Activated T-helper 2 cell treated with anti-CD3 and anti-CD28 coated beads, Interferon-gamma antibody, Interleukin-2, Interleukin-4, amounts not matched to agents 10 μg/mL and 5 μg/mL and 100 μg/mL, durations not matched to agents 14 hours and 24 hours and 36 hours (primary cell): Measurements from ENCODE around the gene CSTA. TPM values are rescaled to one million over a fixed set of nuclear protein-coding genes. Genes with fewer than 3 reads are reported as not detected.
"Not testable (repeated sequence)": the region's sequence is repeated elsewhere in the genome, so short reads cannot be mapped to it uniquely, and the experiment has no call there.

Source experiments
- DNase-seq: peaks from one replicate; pipeline ENCODE4 v3.0.0; 2021; ENCODE audit warnings: low spot score
- H3K27ac Mint-ChIP-seq: one replicate; pipeline ENCODE4 v1.8.0; 2021; ENCODE audit warnings: mixed read lengths
- H3K27me3 Mint-ChIP-seq: one replicate; pipeline ENCODE4 v1.8.0; 2021; ENCODE audit warnings: low read depth, mixed read lengths
- H3K36me3 Mint-ChIP-seq: one replicate; pipeline ENCODE4 v1.8.0; 2021; ENCODE audit warnings: low read depth, mixed read lengths
- H3K4me1 Mint-ChIP-seq: one replicate; pipeline ENCODE4 v1.8.0; 2021; ENCODE audit warnings: low read depth, mixed read lengths
- H3K4me3 Mint-ChIP-seq: one replicate; pipeline ENCODE4 v1.8.0; 2021; ENCODE audit warnings: low read depth, mild to moderate bottlenecking, moderate library complexity, mixed read lengths
- H3K9me3 Mint-ChIP-seq: one replicate; pipeline ENCODE4 v1.8.0; 2021; ENCODE audit warnings: mixed read lengths
- intact Hi-C: fragments of 100-400 bp; cut with micrococcal nuclease; formaldehyde crosslinking; loops from one replicate; pipeline ENCODE4 v1.15.1; 2023
- total RNA-seq: library from RNA; stranded (reverse); gene quantifications from 2 replicates; pipeline ENCODE4 v1.2.3, GENCODE V29; 2022

The CSTA gene
- total RNA-seq, 1 donor from 2014 or later = not detected

GRCh38 chr3:122365073-122365472 lies 40.0 kb downstream of the CSTA start:
- peak overlapping the region; percentile 92 for H3K27ac Mint-ChIP-seq
- intact Hi-C loops = loop anchor here (1.0 to 10.0 kb wide), 9 partner anchors 19 to 818 kb away; partner anchors contain the start of gene FAM162A
- H3K27me3 Mint-ChIP-seq = no peaks in the 10 kb centered on the region
- H3K36me3 Mint-ChIP-seq = peaks cover 68% of the 10 kb centered on the region
- peaks cover 41% of the 10 kb centered on the region for H3K4me1 Mint-ChIP-seq
- peak overlapping the region; percentile 14 for H3K4me3 Mint-ChIP-seq
- no peak for DNase-seq
- no peaks in the 10 kb centered on the region for H3K9me3 Mint-ChIP-seq

- not testable (repeated sequence) for H3K4me3 Mint-ChIP-seq, DNase-seq, H3K27me3 Mint-ChIP-seq, H3K9me3 Mint-ChIP-seq
- H3K27ac Mint-ChIP-seq = peak overlapping the region; percentile 92
- H3K36me3 Mint-ChIP-seq = peaks cover 65% of the 10 kb centered on the region
- intact Hi-C loops = loop anchor here (1.0 to 10.0 kb wide), 9 partner anchors 19 to 819 kb away; partner anchors contain the start of gene FAM162A
- peaks cover 41% of the 10 kb centered on the region for H3K4me1 Mint-ChIP-seq
These were observed 40.7 kb downstream of the CSTA start for GRCh38 chr3:122365582-122366378.

- Mint-ChIP-seq H3K4me3 (no peak overlapping the region), H3K27ac (peak overlapping the region; percentile 63), H3K36me3 (peaks cover 67% of the 10 kb centered on the region), H3K9me3 (no peaks in the 10 kb centered on the region), H3K27me3 (no peaks in the 10 kb centered on the region), H3K4me1 (peaks cover 41% of the 10 kb centered on the region)
- intact Hi-C loops = loop anchor here (5.0 to 10.0 kb wide), 2 partner anchors 352 to 629 kb away; no protein-coding TSS in a partner anchor
- DNase-seq = no peak
These were observed 41.3 kb downstream of the CSTA start for GRCh38 chr3:122366379-122366749.

- Mint-ChIP-seq H3K36me3 (peaks cover 40% of the 10 kb centered on the region), H3K4me3 (no peak overlapping the region), H3K27me3 (no peaks in the 10 kb centered on the region), H3K9me3 (peaks cover 4% of the 10 kb centered on the region), H3K4me1 (peaks cover 19% of the 10 kb centered on the region), H3K27ac (no peak overlapping the region)
- DNase-seq = no peak
- intact Hi-C loops = no loop called here
These were observed 49.0 kb downstream of the CSTA start for GRCh38 chr3:122374034-122374433.

- DNase-seq = no peak
- Mint-ChIP-seq H3K36me3 (peaks cover 39% of the 10 kb centered on the region), H3K27me3 (no peaks in the 10 kb centered on the region), H3K27ac (peak overlapping the region; percentile 33), H3K4me3 (no peak overlapping the region), H3K4me1 (peaks cover 40% of the 10 kb centered on the region), H3K9me3 (peaks cover 4% of the 10 kb centered on the region)
- intact Hi-C loops = no loop called here
These were observed 52.9 kb downstream of the CSTA start for GRCh38 chr3:122377975-122378374.

- Mint-ChIP-seq H3K4me3 (peak within 1 kb of the TSS; percentile 90), H3K27ac (peak within 1 kb of the TSS; percentile 94), H3K36me3 (peaks cover 38% of the 10 kb centered on the region), H3K4me1 (peaks cover 63% of the 10 kb centered on the region), H3K9me3 (no peaks in the 10 kb centered on the region), H3K27me3 (no peaks in the 10 kb centered on the region)
- peak; percentile 81 for DNase-seq
- intact Hi-C loops = loop anchor here (1.0 to 10.0 kb wide), 6 partner anchors 33 to 1204 kb away; partner anchors contain the start of genes EAF2, GOLGB1, HACD2 and HSPBAP1
These were observed 58.0 kb downstream of the CSTA start, which contains the start of gene MIX23 for GRCh38 chr3:122382888-122383666. Gene MIX23 (minus strand): TSS chr3:122383231. CDS start chr3:122383224, 7 bp downstream.

- Mint-ChIP-seq H3K4me1 (peaks cover 62% of the 10 kb centered on the region), H3K27ac (peak within 1 kb of the TSS; percentile 94), H3K9me3 (no peaks in the 10 kb centered on the region), H3K36me3 (peaks cover 39% of the 10 kb centered on the region), H3K27me3 (no peaks in the 10 kb centered on the region), H3K4me3 (peak within 1 kb of the TSS; percentile 90)
- intact Hi-C loops = loop anchor here (1.0 to 10.0 kb wide), 8 partner anchors 19 to 1203 kb away; partner anchors contain the start of genes EAF2, GOLGB1, HACD2 and HSPBAP1
- DNase-seq = peak; percentile 92
These were observed 59.0 kb downstream of the CSTA start, which contains the start of gene FAM162A for GRCh38 chr3:122383771-122384697. Gene FAM162A (plus strand): TSS chr3:122384182. CDS start chr3:122384266, 84 bp downstream.

- peaks cover 30% of the 10 kb centered on the region for H3K36me3 Mint-ChIP-seq
- no peak overlapping the region for H3K27ac Mint-ChIP-seq
- intact Hi-C loops = loop anchor here (10.0 kb wide), 1 partner anchor 553 kb away; the partner anchor contains the start of genes EAF2 and IQCB1
- H3K27me3 Mint-ChIP-seq = no peaks in the 10 kb centered on the region
- peak overlapping the region; percentile 5 for H3K4me3 Mint-ChIP-seq
- DNase-seq = no peak
- H3K4me1 Mint-ChIP-seq = peaks cover 43% of the 10 kb centered on the region
- no peaks in the 10 kb centered on the region for H3K9me3 Mint-ChIP-seq
These were observed 62.7 kb downstream of the CSTA start for GRCh38 chr3:122387709-122388108.

- Mint-ChIP-seq H3K4me1 (peaks cover 49% of the 10 kb centered on the region), H3K4me3 (no peak overlapping the region), H3K27me3 (no peaks in the 10 kb centered on the region), H3K36me3 (peaks cover 39% of the 10 kb centered on the region), H3K27ac (no peak overlapping the region), H3K9me3 (no peaks in the 10 kb centered on the region)
- intact Hi-C loops = loop anchor here (10.0 kb wide), 1 partner anchor 554 kb away; the partner anchor contains the start of genes EAF2 and IQCB1
- DNase-seq = no peak
These were observed 64.1 kb downstream of the CSTA start for GRCh38 chr3:122389197-122389596.

- H3K27ac Mint-ChIP-seq = no peak overlapping the region
- H3K36me3 Mint-ChIP-seq = peaks cover 46% of the 10 kb centered on the region
- peaks cover 51% of the 10 kb centered on the region for H3K4me1 Mint-ChIP-seq
- DNase-seq = no peak
- intact Hi-C loops = loop anchor here (5.0 to 10.0 kb wide), 3 partner anchors 145 to 555 kb away; partner anchors contain the start of genes DTX3L, EAF2, IQCB1 and PARP9
- no peaks in the 10 kb centered on the region for H3K27me3 Mint-ChIP-seq
- H3K4me3 Mint-ChIP-seq = no peak overlapping the region
- no peaks in the 10 kb centered on the region for H3K9me3 Mint-ChIP-seq
These were observed 64.8 kb downstream of the CSTA start for GRCh38 chr3:122389892-122390291.

GRCh38 chr3:122390665-122391064 lies 65.6 kb downstream of the CSTA start:
- H3K27me3 Mint-ChIP-seq = no peaks in the 10 kb centered on the region
- no peaks in the 10 kb centered on the region for H3K9me3 Mint-ChIP-seq
- no peak for DNase-seq
- intact Hi-C loops = loop anchor here (5.0 to 10.0 kb wide), 2 partner anchors 144 to 172 kb away; partner anchors contain the start of genes DTX3L and PARP9
- peaks cover 48% of the 10 kb centered on the region for H3K36me3 Mint-ChIP-seq
- H3K4me1 Mint-ChIP-seq = peaks cover 56% of the 10 kb centered on the region
- H3K27ac Mint-ChIP-seq = no peak overlapping the region
- H3K4me3 Mint-ChIP-seq = no peak overlapping the region
